H1 (cell line): ENCODE measurements around the gene POLR3A. TPM values are rescaled to one million over a fixed set of nuclear protein-coding genes. Genes with fewer than 3 reads are reported as not detected.
"Not testable (repeated sequence)": the region's sequence is repeated elsewhere in the genome, so short reads cannot be mapped to it uniquely, and the experiment has no call there.

Source experiments
- CTCF ChIA-PET: fragments of 300-600 bp; sonication (Branson Sonifier 250); formaldehyde crosslinking; loops from one replicate; lab custom pipeline; 2021; ENCODE audit not compliant: partially characterized antibody; lab: Charles Lee
- POLR2A ChIA-PET: fragments of 300-600 bp; sonication (Branson Sonifier 250); formaldehyde crosslinking; loops from one replicate; lab custom pipeline; 2021; ENCODE audit warnings: inconsistent platforms; ENCODE audit not compliant: partially characterized antibody; lab: Charles Lee
- DNase-seq, 2 experiments: peaks; one replicate each; pipeline versions ENCODE4 v3.0.0 to v3.0.0-alpha.2; 2010 to 2022; ENCODE audit warnings: low spot score in 2 of 2, low read depth in 1 of 2, mixed read lengths in 1 of 2
- FAIRE-seq: peaks from 2 replicates; lab custom pipeline; 2011; peaks lifted over from hg19 to GRCh38; lab: Jason Lieb, UNC
- H2AFZ ChIP-seq: 2 replicates; pipeline ENCODE4 v1.8.1; 2012; ENCODE audit warnings: low read length, inconsistent platforms
- H2AK5ac ChIP-seq: 2 replicates; pipeline ENCODE4 v1.6.1; 2013; ENCODE audit warnings: low read depth, low read length
- H2BK120ac ChIP-seq: replicated peaks from 2 replicates; pipeline ENCODE3; 2013; ENCODE audit warnings: low read depth, low read length, inconsistent platforms
- H2BK12ac ChIP-seq: 2 replicates; pipeline ENCODE4 v1.6.1; 2013; ENCODE audit warnings: low read depth, low read length
- H2BK15ac ChIP-seq: 2 replicates; pipeline ENCODE4 v1.6.1; 2013; ENCODE audit warnings: low read length
- H2BK20ac ChIP-seq: 2 replicates; pipeline ENCODE4 v1.6.1; 2013; ENCODE audit warnings: low read length
- H2BK5ac ChIP-seq: 2 replicates; pipeline ENCODE4 v1.6.1; 2013; ENCODE audit warnings: low read depth, low read length
- H3K14ac ChIP-seq: 2 replicates; pipeline ENCODE4 v1.6.1; 2013; ENCODE audit warnings: inconsistent platforms; ENCODE audit not compliant: insufficient read length
- H3K18ac ChIP-seq: 2 replicates; pipeline ENCODE4 v1.6.1; 2013; ENCODE audit warnings: low read length; ENCODE audit errors: extremely low read depth
- H3K23ac ChIP-seq: 2 replicates; pipeline ENCODE4 v1.6.1; 2013; ENCODE audit warnings: inconsistent platforms; ENCODE audit not compliant: insufficient read length
- H3K23me2 ChIP-seq: 2 replicates; pipeline ENCODE4 v1.6.1; 2013; ENCODE audit warnings: low read depth, low read length
- H3K27ac ChIP-seq: 2 replicates; pipeline ENCODE4 v1.6.1; 2011; ENCODE audit warnings: low read depth, low read length, inconsistent platforms
- H3K27me3 ChIP-seq, 4 experiments: replicated peaks in 1 of 4; 1 replicate in 1 of 4; 2 replicates in 3 of 4; pipeline versions ENCODE4 v1.6.1 to v1.8.1; 2011 to 2013; ENCODE audit warnings: low read length in 3 of 4, mild to moderate bottlenecking in 3 of 4, inconsistent platforms in 2 of 4, mixed read lengths in 2 of 4, moderate library complexity in 1 of 4; ENCODE audit not compliant: control insufficient read depth in 3 of 4, insufficient read depth in 3 of 4; ENCODE audit errors: extremely low read depth in 1 of 4
- H3K36me3 ChIP-seq, 4 experiments: 2 replicates each; pipeline versions ENCODE4 v1.6.1 to v1.8.1; 2011 to 2013; ENCODE audit warnings: mild to moderate bottlenecking in 4 of 4, low read length in 3 of 4, moderate library complexity in 2 of 4, control low read depth in 1 of 4, inconsistent platforms in 1 of 4; ENCODE audit not compliant: insufficient read depth in 4 of 4, control insufficient read depth in 2 of 4
- H3K4ac ChIP-seq: replicated peaks from 2 replicates; pipeline ENCODE3; 2013; ENCODE audit warnings: low read length, low read depth, mixed read lengths, inconsistent platforms; ENCODE audit not compliant: insufficient read length
- H3K4me1 ChIP-seq, 4 experiments: replicated peaks in 1 of 4; 1 replicate in 1 of 4; 2 replicates in 3 of 4; pipeline versions ENCODE4 v1.6.1 to v1.8.1; 2011 to 2013; ENCODE audit warnings: low read length in 3 of 4, inconsistent platforms in 2 of 4, mixed read lengths in 1 of 4; ENCODE audit not compliant: insufficient read depth in 4 of 4, control insufficient read depth in 3 of 4
- H3K4me2 ChIP-seq, 2 experiments: 2 replicates each; pipeline versions ENCODE4 v1.6.1 to v1.8.1; 2011 to 2013; ENCODE audit warnings: low read depth in 2 of 2, low read length in 2 of 2, control low read depth in 1 of 2, inconsistent platforms in 1 of 2, mild to moderate bottlenecking in 1 of 2; ENCODE audit not compliant: insufficient read depth in 1 of 2
- H3K4me3 ChIP-seq, 4 experiments: fragments of 200-600, 300-600 bp in 1 of 4; sonication (generic), shearing (Covaris generic), sonication (Bioruptor Twin) in 1 of 4; 2 replicates each; pipeline versions ENCODE4 v1.5.1 to v1.8.1; 2011 to 2016; ENCODE audit warnings: low read length in 4 of 4, low read depth in 3 of 4, control low read depth in 2 of 4, inconsistent platforms in 2 of 4, mild to moderate bottlenecking in 2 of 4, mixed read lengths in 1 of 4, moderate library complexity in 1 of 4; ENCODE audit not compliant: insufficient read depth in 2 of 4; ENCODE audit errors: extremely low read depth in 1 of 4
- H3K56ac ChIP-seq: replicated peaks from 2 replicates; pipeline ENCODE3; 2013; ENCODE audit warnings: low read depth, mild to moderate bottlenecking, mixed read lengths, low read length, inconsistent platforms; ENCODE audit not compliant: insufficient read length
- H3K79me1 ChIP-seq: 2 replicates; pipeline ENCODE4 v1.6.1; 2013; ENCODE audit warnings: low read depth, low read length, control low read depth
- H3K79me2 ChIP-seq, 2 experiments: 2 replicates each; pipeline versions ENCODE4 v1.6.1 to v1.8.1; 2012 to 2013; ENCODE audit warnings: low read length in 2 of 2, mild to moderate bottlenecking in 2 of 2, inconsistent platforms in 1 of 2; ENCODE audit not compliant: insufficient read depth in 2 of 2, control insufficient read depth in 1 of 2
- H3K9ac ChIP-seq, 4 experiments: replicated peaks in 1 of 4; 1 replicate in 1 of 4; 2 replicates in 3 of 4; pipeline versions ENCODE4 v1.6.1 to v1.8.1; 2011 to 2013; ENCODE audit warnings: low read depth in 3 of 4, low read length in 3 of 4, control low read depth in 2 of 4, mild to moderate bottlenecking in 2 of 4, moderate library complexity in 2 of 4, inconsistent platforms in 1 of 4; ENCODE audit errors: extremely low read depth in 1 of 4
- H3K9me3 ChIP-seq, 2 experiments: 2 replicates each; pipeline versions ENCODE4 v1.6.1 to v1.8.1; 2012 to 2013; ENCODE audit warnings: mild to moderate bottlenecking in 2 of 2, moderate library complexity in 2 of 2, control low read depth in 1 of 2, inconsistent platforms in 1 of 2, low read depth in 1 of 2, low read length in 1 of 2, mixed read lengths in 1 of 2; ENCODE audit not compliant: insufficient read depth in 2 of 2
- H4K20me1 ChIP-seq, 2 experiments: replicated peaks in 1 of 2; 2 replicates each; pipeline versions ENCODE3 to v1.8.1; 2011 to 2013; ENCODE audit warnings: inconsistent platforms in 2 of 2, low read length in 2 of 2, mild to moderate bottlenecking in 1 of 2; ENCODE audit not compliant: insufficient read depth in 2 of 2, control insufficient read depth in 1 of 2
- H4K5ac ChIP-seq: 2 replicates; pipeline ENCODE4 v1.6.1; 2013; ENCODE audit warnings: low read length, low read depth, mixed read lengths, inconsistent platforms; ENCODE audit not compliant: insufficient read length
- H4K8ac ChIP-seq: 2 replicates; pipeline ENCODE4 v1.8.0; 2013; ENCODE audit warnings: mild to moderate bottlenecking, moderate library complexity, low read length, inconsistent platforms; ENCODE audit not compliant: insufficient read depth; ENCODE audit errors: extremely low read depth
- H4K91ac ChIP-seq: replicated peaks from 2 replicates; pipeline ENCODE3; 2013; ENCODE audit warnings: low read length, mixed read lengths, inconsistent platforms; ENCODE audit not compliant: insufficient read length
- WGBS, 2 experiments: shearing (Covaris generic) in 1 of 2; methylation state at CpG; one replicate each; pipeline versions ENCODE4 v1.1.6 to v1.1.7; 2013 to 2015; ENCODE audit warnings: low lambda C conversion rate in 2 of 2, mixed read lengths in 2 of 2, inconsistent platforms in 1 of 2, low coverage in 1 of 2, missing lambda C conversion rate in 1 of 2; ENCODE audit not compliant: insufficient replicate concordance in 2 of 2, insufficient coverage in 1 of 2, insufficient read length in 1 of 2; ENCODE audit errors: extremely low coverage in 1 of 2, missing lambda C conversion rate in 1 of 2; 5-methylcytosine and 5-hydroxymethylcytosine counted together
- polyA plus RNA-seq, 7 experiments: library from polyadenylated mRNA; depleted of rRNA in 3 of 7; stranded (reverse) in 5 of 7; unstranded in 2 of 7; fragments of >200 nt in 5 of 7; fragments of 200-250 nt in 2 of 7; gene quantifications; 1 replicate in 5 of 7; 2 replicates in 1 of 7; 4 replicates in 1 of 7; pipeline versions ENCODE4 v1.2.1 to v1.2.3, GENCODE V29; 2011 to 2013; ENCODE audit warnings: missing spikeins in 2 of 7, mixed read lengths in 2 of 7
- total RNA-seq: library from RNA; stranded (reverse); fragmentation: NEBNext Ultra II Directional; extraction: Animal tissue kit (Norgen Biotek cat#: 25700); gene quantifications from 2 replicates; pipeline ENCODE4 v1.2.1, GENCODE V29; 2021

Gene POLR3A
- total and polyA plus RNA-seq, 2 of the 8 experiments (the other 6 are each of a cell fraction or from before 2014, with no cell fraction given), result 11.3 to 38.6 TPM

DNA sequence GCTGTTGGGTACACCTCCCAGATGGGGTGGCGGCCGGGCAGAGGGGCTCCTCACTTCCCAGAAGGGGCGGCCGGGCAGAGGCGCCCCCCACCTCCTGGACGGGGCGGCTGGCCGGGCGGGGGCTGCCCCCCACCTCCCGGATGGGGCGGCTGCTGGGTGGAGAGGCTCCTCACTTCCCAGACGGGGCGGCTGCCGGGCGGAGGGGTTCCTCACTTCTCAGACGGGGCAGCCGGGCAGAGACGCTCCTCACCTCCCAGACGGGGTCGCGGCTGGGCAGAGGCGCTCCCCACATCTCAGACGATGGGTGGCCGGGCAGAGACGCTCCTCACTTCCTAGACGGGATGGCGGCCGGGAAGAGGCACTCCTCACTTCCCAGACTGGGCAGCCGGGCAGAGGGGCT is 46.5 kb upstream of the POLR3A start:
- DNase-seq, H3K14ac ChIP-seq, H4K8ac ChIP-seq, H3K27ac ChIP-seq, H3K56ac ChIP-seq, H2BK5ac ChIP-seq, H2BK12ac ChIP-seq, H3K79me2 ChIP-seq, FAIRE-seq, H3K18ac ChIP-seq, H4K20me1 ChIP-seq, H2BK20ac ChIP-seq, H3K79me1 ChIP-seq, POLR2A ChIA-PET, H4K91ac ChIP-seq, H3K23me2 ChIP-seq, H3K9ac ChIP-seq, H2AK5ac ChIP-seq, H2BK15ac ChIP-seq, CTCF ChIA-PET, H3K36me3 ChIP-seq, H3K27me3 ChIP-seq, H3K9me3 ChIP-seq, H3K4ac ChIP-seq, H3K23ac ChIP-seq, H3K4me2 ChIP-seq, H3K4me3 ChIP-seq, H2BK120ac ChIP-seq, H4K5ac ChIP-seq, H3K4me1 ChIP-seq, H2AFZ ChIP-seq: not testable (repeated sequence)
- WGBS, 2 experiments, result no CpG with 5 or more reads among the region's 29 CpGs
